ENCODE data around the gene OR2S2. TPM values are rescaled to one million over a fixed set of nuclear protein-coding genes. Genes with fewer than 3 reads are reported as not detected.

Gene OR2S2
- total RNA-seq, 1 experiment from 2014 or later, result not detected

- Histone ChIP-seq H3K9me2 (replicated peaks; ENCODE audit: insufficient read depth, low read length) (no peaks in the 10 kb centered on the region), H3K27me3 (ENCODE audit: low read length) (peaks cover 4% of the 10 kb centered on the region; the same call in 1 of the 2 replicates), H3K4me1 (ENCODE audit: low read length) (0 out of 2 replicates have a peak, but pooled peaks cover 2% of the 10 kb centered on the region), H3K9ac (ENCODE audit: low read length) (no peak overlapping the region), H3K4me2 (ENCODE audit: low read depth, low read length, poor library complexity, severe bottlenecking) (no peak overlapping the region), H3K79me2 (ENCODE audit: low read length) (no peaks in the 10 kb centered on the region), H3K36me3 (ENCODE audit: insufficient read depth, low read length) (no peaks in the 10 kb centered on the region), H4K20me1 (ENCODE audit: insufficient read depth, low read depth, low read length) (no peaks in the 10 kb centered on the region), H3K27ac (ENCODE audit: low read length) (no peak overlapping the region), H3K9me3 (ENCODE audit: low read length) (no peaks in the 10 kb centered on the region; the same call in 1 of the 2 replicates), H2AFZ (ENCODE audit: low read length) (no peak overlapping the region), H3K4me3 (ENCODE audit: low read length) (no peak overlapping the region)
- no peak for DNase-seq
Measured at GRCh38 chr9:35976726-35977125, 18.8 kb upstream of the OR2S2 start.

- Histone ChIP-seq H3K36me3 (ENCODE audit: insufficient read depth, low read length) (no peaks in the 10 kb centered on the region), H3K27me3 (ENCODE audit: low read length) (peaks cover 4% of the 10 kb centered on the region; the same call in 1 of the 2 replicates), H4K20me1 (ENCODE audit: insufficient read depth, low read depth, low read length) (no peaks in the 10 kb centered on the region), H3K79me2 (ENCODE audit: low read length) (no peaks in the 10 kb centered on the region), H2AFZ (ENCODE audit: low read length) (no peak overlapping the region), H3K27ac (ENCODE audit: low read length) (no peak overlapping the region), H3K9ac (ENCODE audit: low read length) (no peak overlapping the region), H3K4me3 (ENCODE audit: low read length) (no peak overlapping the region), H3K9me3 (ENCODE audit: low read length) (no peaks in the 10 kb centered on the region; the same call in 1 of the 2 replicates), H3K4me2 (ENCODE audit: low read depth, low read length, poor library complexity, severe bottlenecking) (no peak overlapping the region), H3K4me1 (ENCODE audit: low read length) (0 out of 2 replicates have a peak, but pooled peaks cover 2% of the 10 kb centered on the region), H3K9me2 (replicated peaks; ENCODE audit: insufficient read depth, low read length) (no peaks in the 10 kb centered on the region)
- no peak for DNase-seq
Measured at GRCh38 chr9:35974800-35975199, 16.8 kb upstream of the OR2S2 start.

DNA sequence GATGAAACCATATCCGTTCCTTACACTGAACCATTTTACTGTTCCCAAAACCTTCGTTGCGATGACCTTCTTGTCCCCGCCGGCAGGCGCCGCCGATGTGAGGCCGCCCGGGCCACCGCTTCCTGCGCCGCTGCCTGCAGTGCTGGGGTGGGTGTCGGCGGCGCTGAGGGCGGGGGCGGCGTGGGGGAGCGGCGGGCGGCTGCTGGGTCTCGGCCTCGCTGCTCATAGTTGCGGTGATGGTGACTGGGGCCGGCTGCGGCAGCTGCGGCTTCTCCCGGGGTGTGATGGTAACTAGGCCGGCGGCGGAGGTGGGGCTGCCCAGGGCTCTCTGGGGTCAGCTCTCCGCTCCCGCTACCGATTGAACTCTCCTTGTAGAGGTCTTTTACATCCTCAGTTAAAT, 14.1 kb upstream of the OR2S2 start:
- Histone ChIP-seq H3K9me3 (ENCODE audit: low read length) (no peaks in the 10 kb centered on the region; the same call in 1 of the 2 replicates), H3K4me3 (ENCODE audit: low read length) (no peak overlapping the region), H3K4me1 (ENCODE audit: low read length) (0 out of 2 replicates have a peak, but pooled peaks cover 7% of the 10 kb centered on the region), H4K20me1 (ENCODE audit: insufficient read depth, low read depth, low read length) (no peaks in the 10 kb centered on the region), H3K9me2 (replicated peaks; ENCODE audit: insufficient read depth, low read length) (no peaks in the 10 kb centered on the region), H3K36me3 (ENCODE audit: insufficient read depth, low read length) (no peaks in the 10 kb centered on the region), H3K27ac (ENCODE audit: low read length) (no peak overlapping the region), H2AFZ (ENCODE audit: low read length) (no peak overlapping the region), H3K9ac (ENCODE audit: low read length) (no peak overlapping the region), H3K27me3 (ENCODE audit: low read length) (peaks cover 4% of the 10 kb centered on the region; the same call in 1 of the 2 replicates), H3K4me2 (ENCODE audit: low read depth, low read length, poor library complexity, severe bottlenecking) (no peak overlapping the region), H3K79me2 (ENCODE audit: low read length) (no peaks in the 10 kb centered on the region)
- DNase-seq, result no peak

- Histone ChIP-seq H3K4me1 (ENCODE audit: low read length) (0 out of 2 replicates have a peak, but pooled peaks cover 5% of the 10 kb centered on the region), H4K20me1 (ENCODE audit: insufficient read depth, low read depth, low read length) (no peaks in the 10 kb centered on the region), H3K27ac (ENCODE audit: low read length) (no peak overlapping the region), H3K27me3 (ENCODE audit: low read length) (no peaks in the 10 kb centered on the region), H3K36me3 (ENCODE audit: insufficient read depth, low read length) (no peaks in the 10 kb centered on the region), H3K9me2 (replicated peaks; ENCODE audit: insufficient read depth, low read length) (no peaks in the 10 kb centered on the region), H3K4me3 (ENCODE audit: low read length) (no peak overlapping the region), H3K9me3 (ENCODE audit: low read length) (no peaks in the 10 kb centered on the region), H2AFZ (ENCODE audit: low read length) (no peak overlapping the region), H3K4me2 (ENCODE audit: low read depth, low read length, poor library complexity, severe bottlenecking) (no peak overlapping the region), H3K9ac (ENCODE audit: low read length) (no peak overlapping the region), H3K79me2 (ENCODE audit: low read length) (no peaks in the 10 kb centered on the region)
- no peak for DNase-seq
Measured at GRCh38 chr9:35967042-35967441, 9.1 kb upstream of the OR2S2 start.

- H3K4me1 ChIP-seq (ENCODE audit: low read length), result 0 out of 2 replicates have a peak, but pooled peaks cover 5% of the 10 kb centered on the region
- H3K9ac ChIP-seq (ENCODE audit: low read length), result no peak overlapping the region
- no peak overlapping the region for H2AFZ ChIP-seq (ENCODE audit: low read length)
- H3K4me2 ChIP-seq (ENCODE audit: low read depth, low read length, poor library complexity, severe bottlenecking), result no peak overlapping the region
- no peaks in the 10 kb centered on the region for H3K79me2 ChIP-seq (ENCODE audit: low read length)
- no peaks in the 10 kb centered on the region for H3K36me3 ChIP-seq (ENCODE audit: insufficient read depth, low read length)
- no peaks in the 10 kb centered on the region for H3K27me3 ChIP-seq (ENCODE audit: low read length)
- H3K9me3 ChIP-seq (ENCODE audit: low read length), result no peaks in the 10 kb centered on the region
- DNase-seq, result no peak
- H3K27ac ChIP-seq (ENCODE audit: low read length), result no peak overlapping the region
- H3K9me2 ChIP-seq (replicated peaks; ENCODE audit: insufficient read depth, low read length), result no peaks in the 10 kb centered on the region
- no peaks in the 10 kb centered on the region for H4K20me1 ChIP-seq (ENCODE audit: insufficient read depth, low read depth, low read length)
- H3K4me3 ChIP-seq (ENCODE audit: low read length), result no peak overlapping the region
Measured at GRCh38 chr9:35966433-35966832, 8.5 kb upstream of the OR2S2 start.

GRCh38 chr9:35965011-35965410, 7.1 kb upstream of the OR2S2 start:
- Histone ChIP-seq H2AFZ (ENCODE audit: low read length) (no peak overlapping the region), H4K20me1 (ENCODE audit: insufficient read depth, low read depth, low read length) (no peaks in the 10 kb centered on the region; the same call in 1 of the 2 replicates), H3K79me2 (ENCODE audit: low read length) (no peaks in the 10 kb centered on the region), H3K4me2 (ENCODE audit: low read depth, low read length, poor library complexity, severe bottlenecking) (no peak overlapping the region), H3K36me3 (ENCODE audit: insufficient read depth, low read length) (no peaks in the 10 kb centered on the region), H3K4me1 (ENCODE audit: low read length) (0 out of 2 replicates have a peak, but pooled peaks cover 5% of the 10 kb centered on the region), H3K27me3 (ENCODE audit: low read length) (no peaks in the 10 kb centered on the region), H3K9me3 (ENCODE audit: low read length) (no peaks in the 10 kb centered on the region), H3K27ac (ENCODE audit: low read length) (no peak overlapping the region), H3K9me2 (replicated peaks; ENCODE audit: insufficient read depth, low read length) (no peaks in the 10 kb centered on the region), H3K9ac (ENCODE audit: low read length) (no peak overlapping the region), H3K4me3 (ENCODE audit: low read length) (no peak overlapping the region)
- DNase-seq, result no peak

- Histone ChIP-seq H3K27me3 (ENCODE audit: low read length) (no peaks in the 10 kb centered on the region), H3K9ac (ENCODE audit: low read length) (no peak overlapping the region)
Measured at GRCh38 chr9:35962126-35962906, 4.4 kb upstream of the OR2S2 start.

DNA sequence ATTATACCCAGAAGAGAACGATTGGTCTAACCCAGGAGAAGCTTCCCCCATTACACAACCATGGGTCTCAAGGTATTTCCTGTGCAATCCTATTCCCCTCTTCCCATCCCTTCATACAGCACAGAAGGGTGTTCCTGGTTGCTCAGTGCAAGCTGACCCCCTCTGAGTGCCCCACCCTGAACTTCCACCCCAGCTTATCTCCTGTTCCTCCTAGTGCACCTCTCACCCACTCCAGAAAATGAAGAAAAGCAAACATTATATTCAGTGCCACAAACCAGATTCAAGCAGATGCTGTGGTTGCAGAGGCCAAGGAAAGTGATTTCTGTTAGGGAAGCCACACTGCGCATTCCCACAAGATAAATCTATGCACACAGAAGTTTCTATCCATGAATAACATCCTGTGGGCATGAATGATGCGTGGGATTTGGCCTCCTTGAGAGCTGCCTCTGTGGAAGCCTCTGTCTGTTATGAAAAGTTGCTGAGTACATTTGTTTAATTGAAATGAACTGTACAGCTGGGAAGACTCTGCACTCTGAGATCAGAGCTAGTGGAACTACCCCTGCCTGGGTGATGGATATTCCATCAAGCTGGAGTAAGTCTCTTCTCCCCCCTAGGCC, 2.2 kb upstream of the OR2S2 start:
- Histone ChIP-seq H2AFZ (ENCODE audit: low read length) (no peak overlapping the region), H3K79me2 (ENCODE audit: low read length) (no peaks in the 10 kb centered on the region), H3K4me1 (ENCODE audit: low read length) (no peaks in the 10 kb centered on the region), H3K9ac (ENCODE audit: low read length) (no peak overlapping the region), H3K9me3 (ENCODE audit: low read length) (no peaks in the 10 kb centered on the region), H3K4me3 (ENCODE audit: low read length) (no peak overlapping the region), H3K27ac (ENCODE audit: low read length) (no peak overlapping the region), H3K36me3 (ENCODE audit: insufficient read depth, low read length) (no peaks in the 10 kb centered on the region), H4K20me1 (ENCODE audit: insufficient read depth, low read depth, low read length) (no peaks in the 10 kb centered on the region; the same call in 1 of the 2 replicates), H3K27me3 (ENCODE audit: low read length) (no peaks in the 10 kb centered on the region), H3K4me2 (ENCODE audit: low read depth, low read length, poor library complexity, severe bottlenecking) (no peak overlapping the region), H3K9me2 (replicated peaks; ENCODE audit: insufficient read depth, low read length) (no peaks in the 10 kb centered on the region)
- DNase-seq, result no peak

More at GRCh38 chr9:35962126-35962906, 4.4 kb upstream of the OR2S2 start:
- H4K20me1 ChIP-seq (ENCODE audit: insufficient read depth, low read depth, low read length), result no peaks in the 10 kb centered on the region; the same call in 1 of the 2 replicates
- no peak overlapping the region for H3K4me3 ChIP-seq (ENCODE audit: low read length)
- no peak overlapping the region for H3K27ac ChIP-seq (ENCODE audit: low read length)
- no peak overlapping the region for H2AFZ ChIP-seq (ENCODE audit: low read length)
- no peak for DNase-seq
- no peak overlapping the region for H3K4me2 ChIP-seq (ENCODE audit: low read depth, low read length, poor library complexity, severe bottlenecking)
- no peaks in the 10 kb centered on the region for H3K4me1 ChIP-seq (ENCODE audit: low read length)
- no peaks in the 10 kb centered on the region for H3K9me2 ChIP-seq (replicated peaks; ENCODE audit: insufficient read depth, low read length)
- H3K79me2 ChIP-seq (ENCODE audit: low read length), result no peaks in the 10 kb centered on the region
- no peaks in the 10 kb centered on the region for H3K36me3 ChIP-seq (ENCODE audit: insufficient read depth, low read length)
- no peaks in the 10 kb centered on the region for H3K9me3 ChIP-seq (ENCODE audit: low read length)

Data from Karpas-422 (cell line).